Sigmoid colon (tissue), 4 donors: ENCODE measurements around the gene COBLL1.

Experiments
- EP300 ChIP-seq, 4 donors: sonication (generic); formaldehyde crosslinking; IDR thresholded peaks; one replicate each; pipeline ENCODE4 v1.6.1; 2017; ENCODE audit warnings: antibody characterized with exemption in 4 of 4
- POLR2A ChIP-seq, 2 donors: fragments of 450-650 bp; IDR thresholded peaks; one replicate each; pipeline ENCODE4 v1.6.1; 2016; ENCODE audit warnings: antibody characterized with exemption in 2 of 2, mild to moderate bottlenecking in 2 of 2, moderate library complexity in 2 of 2
- TF ChIP-seq, protein P1 (sequence below), 4 experiments: fragments of 450-650 bp in 3 of 4; fragments of 200-600 bp in 1 of 4; IDR thresholded peaks; one replicate each; pipeline ENCODE4 v1.5.1; 2016 to 2019; ENCODE audit warnings: antibody characterized with exemption in 4 of 4, mild to moderate bottlenecking in 3 of 4, moderate library complexity in 2 of 4

DNA sequence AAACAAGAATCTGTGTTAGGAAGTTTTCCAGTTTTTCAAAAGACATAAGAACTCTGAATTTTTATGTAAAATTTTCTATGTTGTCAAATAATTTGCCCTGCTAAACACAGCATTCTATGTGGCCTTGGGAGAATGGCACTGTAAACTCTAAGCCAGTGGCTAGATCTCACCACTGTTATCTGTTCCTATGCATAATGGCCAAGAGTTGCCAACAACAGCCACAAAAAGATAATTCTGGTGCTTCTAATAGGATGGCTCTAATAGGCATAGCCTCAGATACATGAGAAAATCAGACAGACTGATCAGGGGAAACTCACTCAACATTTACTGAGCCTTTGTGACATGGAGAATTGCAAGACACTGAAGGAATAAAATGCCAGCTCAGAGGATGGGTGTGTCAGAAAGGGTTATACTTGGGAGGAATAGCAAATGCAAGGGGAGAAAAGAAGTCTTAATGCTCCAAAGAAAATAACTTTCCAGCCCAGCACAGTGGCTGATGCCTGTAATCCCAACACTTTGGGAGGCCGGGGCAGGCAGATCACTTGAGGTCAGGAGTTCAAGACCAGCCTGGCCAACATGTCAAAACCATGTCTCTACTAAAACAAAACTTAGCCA is 63.7 kb downstream of the COBLL1 start:
- TF ChIP-seq EP300 (IDR thresholded peaks at IDR 0.05) (no peak), POLR2A (IDR thresholded peaks at IDR 0.05) (no peak)
- TF ChIP-seq, protein P1, sequence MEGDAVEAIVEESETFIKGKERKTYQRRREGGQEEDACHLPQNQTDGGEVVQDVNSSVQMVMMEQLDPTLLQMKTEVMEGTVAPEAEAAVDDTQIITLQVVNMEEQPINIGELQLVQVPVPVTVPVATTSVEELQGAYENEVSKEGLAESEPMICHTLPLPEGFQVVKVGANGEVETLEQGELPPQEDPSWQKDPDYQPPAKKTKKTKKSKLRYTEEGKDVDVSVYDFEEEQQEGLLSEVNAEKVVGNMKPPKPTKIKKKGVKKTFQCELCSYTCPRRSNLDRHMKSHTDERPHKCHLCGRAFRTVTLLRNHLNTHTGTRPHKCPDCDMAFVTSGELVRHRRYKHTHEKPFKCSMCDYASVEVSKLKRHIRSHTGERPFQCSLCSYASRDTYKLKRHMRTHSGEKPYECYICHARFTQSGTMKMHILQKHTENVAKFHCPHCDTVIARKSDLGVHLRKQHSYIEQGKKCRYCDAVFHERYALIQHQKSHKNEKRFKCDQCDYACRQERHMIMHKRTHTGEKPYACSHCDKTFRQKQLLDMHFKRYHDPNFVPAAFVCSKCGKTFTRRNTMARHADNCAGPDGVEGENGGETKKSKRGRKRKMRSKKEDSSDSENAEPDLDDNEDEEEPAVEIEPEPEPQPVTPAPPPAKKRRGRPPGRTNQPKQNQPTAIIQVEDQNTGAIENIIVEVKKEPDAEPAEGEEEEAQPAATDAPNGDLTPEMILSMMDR (IDR thresholded peaks at IDR 0.05): no peak
